GM08714 (cell line): ENCODE results near the gene PCDHA3.
"Not testable (repeated sequence)": the region's sequence is repeated elsewhere in the genome, so short reads cannot be mapped to it uniquely, and the experiment has no call there.

ENCODE experiments used
- H3K4me3 ChIP-seq: fragments of 200-500 bp; sonication (Bioruptor generic); 2 replicates; pipeline ENCODE4 v1.5.1; 2014; ENCODE audit warnings: mild to moderate bottlenecking, low read length, inconsistent platforms
- ZNF274 ChIP-seq: IDR thresholded peaks from 2 replicates; pipeline ENCODE4 v1.6.1; 2012; ENCODE audit warnings: mild to moderate bottlenecking, low read depth, low read length

PCDHA3 gene

GRCh38 chr5:140801494-140801841 lies 611 bp downstream of the PCDHA3 start:
- no peak for TF ChIP-seq ZNF274
- no peak overlapping the region for H3K4me3 ChIP-seq

GRCh38 chr5:140802381-140802780 lies 1.5 kb downstream of the PCDHA3 start:
- not testable (repeated sequence) for H3K4me3 ChIP-seq

- no peak overlapping the region for H3K4me3 ChIP-seq
- no peak for TF ChIP-seq ZNF274
These were observed 2.0 kb downstream of the PCDHA3 start for GRCh38 chr5:140802781-140803271.

GRCh38 chr5:140806834-140807775 lies 6.2 kb downstream of the PCDHA3 start, which contains the start of gene PCDHA4:
TSS of gene PCDHA4 (plus strand) at chr5:140807068.
- TF ChIP-seq ZNF274 = no peak
- no peak within 1 kb of the TSS for H3K4me3 ChIP-seq

GRCh38 chr5:140808241-140808888 lies 7.5 kb downstream of the PCDHA3 start:
- H3K4me3 ChIP-seq = not testable (repeated sequence)

GRCh38 chr5:140808889-140809291 lies 8.0 kb downstream of the PCDHA3 start:
- no peak overlapping the region for H3K4me3 ChIP-seq
- TF ChIP-seq ZNF274 = no peak

GRCh38 chr5:140821375-140822280 lies 20.8 kb downstream of the PCDHA3 start, which contains the start of gene PCDHA5:
TSS of gene PCDHA5 (plus strand) at chr5:140821613.
- H3K4me3 ChIP-seq = no peak within 1 kb of the TSS

GRCh38 chr5:140822281-140822629 lies 21.4 kb downstream of the PCDHA3 start:
- H3K4me3 ChIP-seq = no peak overlapping the region

More at GRCh38 chr5:140821375-140822280, 20.8 kb downstream of the PCDHA3 start, which contains the start of gene PCDHA5:
- no peak for TF ChIP-seq ZNF274

GRCh38 chr5:140822969-140823368 lies 22.1 kb downstream of the PCDHA3 start:
- not testable (repeated sequence) for H3K4me3 ChIP-seq

More at GRCh38 chr5:140822281-140822629, 21.4 kb downstream of the PCDHA3 start:
- TF ChIP-seq ZNF274 = no peak

- TF ChIP-seq ZNF274 = no peak
These were observed 22.6 kb downstream of the PCDHA3 start for GRCh38 chr5:140823475-140823874.

GRCh38 chr5:140827704-140828361 lies 27.0 kb downstream of the PCDHA3 start, which contains the start of gene PCDHA6:
TSS of gene PCDHA6 (plus strand) at chr5:140827960. CDS start at chr5:140828092, 132 bp downstream.
- no peak for TF ChIP-seq ZNF274
- no peak within 1 kb of the TSS for H3K4me3 ChIP-seq

More at GRCh38 chr5:140823475-140823874, 22.6 kb downstream of the PCDHA3 start:
- H3K4me3 ChIP-seq = no peak overlapping the region

GRCh38 chr5:140828362-140828737 lies 27.5 kb downstream of the PCDHA3 start:
- no peak for TF ChIP-seq ZNF274
- no peak overlapping the region for H3K4me3 ChIP-seq

GRCh38 chr5:140829511-140830501 lies 28.9 kb downstream of the PCDHA3 start:
- not testable (repeated sequence) for H3K4me3 ChIP-seq
